GM18868 (cell line): Measurements from ENCODE around the gene LRRC73.
"Not testable (repeated sequence)": the region's sequence is repeated elsewhere in the genome, so short reads cannot be mapped to it uniquely, and the experiment has no call there.

Experiments used
- ATAC-seq: cut with Tn5 transposase; IDR thresholded peaks from one replicate; pipeline ENCODE4 v1.9.1; 2021; ENCODE audit warnings: mild to moderate bottlenecking, moderate library complexity; ENCODE audit not compliant: unreplicated experiment

LRRC73 gene

GRCh38 chr6:43467265-43467664 lies 42.9 kb downstream of the LRRC73 start:
- not testable (repeated sequence) for ATAC-seq

- ATAC-seq: no peak
Observed at GRCh38 chr6:43465948-43466347, 44.2 kb downstream of the LRRC73 start.

GRCh38 chr6:43464337-43464736 lies 45.8 kb downstream of the LRRC73 start:
- ATAC-seq: no peak

- ATAC-seq: no peak
Observed at GRCh38 chr6:43461936-43462335, 48.2 kb downstream of the LRRC73 start.

- ATAC-seq: no peak
Observed at GRCh38 chr6:43460032-43460431, 50.1 kb downstream of the LRRC73 start.

GRCh38 chr6:43459535-43459934 lies 50.6 kb downstream of the LRRC73 start:
- ATAC-seq: no peak

GRCh38 chr6:43458154-43458553 lies 52.0 kb downstream of the LRRC73 start:
- not testable (repeated sequence) for ATAC-seq

GRCh38 chr6:43457643-43458042 lies 52.5 kb downstream of the LRRC73 start:
- ATAC-seq: no peak
